HG03039 (cell line): Measurements from ENCODE around the gene DOCK10.

Experiments
- ATAC-seq: cut with Tn5 transposase; IDR thresholded peaks from one replicate; pipeline ENCODE4 v1.9.1; 2021; ENCODE audit warnings: mild to moderate bottlenecking, moderate library complexity; ENCODE audit not compliant: unreplicated experiment

Gene DOCK10

GRCh38 chr2:224982910-224983711, 59.2 kb downstream of the DOCK10 start:
- no peak for ATAC-seq

DNA sequence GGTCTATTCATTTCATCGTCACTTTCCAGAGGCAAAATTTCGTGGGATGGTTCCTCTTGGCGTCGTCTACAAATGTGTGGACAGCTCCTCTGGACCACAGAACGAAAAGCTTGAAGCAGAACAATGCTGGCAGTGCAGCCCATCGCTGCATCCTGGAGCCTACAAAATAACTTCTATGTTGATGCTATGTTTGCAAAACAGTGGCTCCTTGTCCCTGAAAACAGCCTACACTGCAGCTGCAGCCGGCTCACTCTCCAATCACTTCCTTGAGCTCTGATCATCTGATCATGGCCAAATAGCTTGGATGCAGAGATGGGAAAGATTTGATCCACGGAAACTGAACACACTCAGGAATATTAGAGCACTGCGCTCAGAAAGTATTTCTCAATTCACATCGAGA, 60.0 kb downstream of the DOCK10 start:
- ATAC-seq = no peak

DNA sequence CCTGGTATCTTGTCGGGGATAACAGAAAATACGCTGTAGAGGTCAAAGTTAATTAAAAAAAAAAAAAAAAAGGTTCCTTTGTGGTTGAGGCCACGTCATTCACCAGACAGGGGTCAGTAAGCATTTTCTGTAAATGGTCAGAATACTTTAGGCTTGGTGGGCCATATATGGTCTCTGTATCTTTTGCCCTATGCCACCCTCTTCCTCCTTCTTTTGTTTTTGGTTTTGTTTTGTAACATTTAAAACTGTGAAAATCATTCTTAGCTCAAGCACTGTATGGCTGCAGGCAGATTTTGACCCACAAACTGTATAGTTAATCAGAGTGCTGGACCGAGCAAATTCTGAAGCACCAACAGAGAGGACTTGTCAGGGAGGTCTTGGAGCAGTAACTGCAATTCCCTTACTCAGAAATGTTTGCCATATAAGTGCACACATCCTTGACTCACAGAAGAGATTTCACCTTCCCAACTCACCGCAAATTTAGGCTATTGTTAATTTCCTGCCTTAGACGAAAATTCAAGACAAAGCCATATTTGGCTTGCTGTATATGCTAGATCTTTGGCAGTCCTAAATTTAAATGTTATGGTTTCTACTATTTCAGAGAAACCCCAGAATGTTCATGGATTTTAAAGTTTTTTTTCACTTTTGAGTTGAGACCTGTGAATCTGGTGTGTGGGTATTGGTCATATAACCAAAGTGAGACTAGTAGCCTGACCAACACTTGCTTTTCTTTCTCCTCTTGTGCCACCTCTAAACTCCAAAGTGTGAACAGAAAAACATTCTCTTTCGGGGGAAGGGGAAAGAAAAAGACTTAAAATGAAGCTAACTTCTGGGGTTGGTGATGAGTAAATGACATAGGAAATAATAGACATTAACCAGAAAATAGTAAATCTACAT, 65.4 kb downstream of the DOCK10 start:
- no peak for ATAC-seq

- ATAC-seq = no peak
Measured at GRCh38 chr2:224975761-224976160, 66.5 kb downstream of the DOCK10 start.

- no peak for ATAC-seq
Measured at GRCh38 chr2:224973112-224974016, 68.9 kb downstream of the DOCK10 start.

GRCh38 chr2:224971214-224971613, 71.1 kb downstream of the DOCK10 start:
- ATAC-seq = peak; percentile 33

DNA sequence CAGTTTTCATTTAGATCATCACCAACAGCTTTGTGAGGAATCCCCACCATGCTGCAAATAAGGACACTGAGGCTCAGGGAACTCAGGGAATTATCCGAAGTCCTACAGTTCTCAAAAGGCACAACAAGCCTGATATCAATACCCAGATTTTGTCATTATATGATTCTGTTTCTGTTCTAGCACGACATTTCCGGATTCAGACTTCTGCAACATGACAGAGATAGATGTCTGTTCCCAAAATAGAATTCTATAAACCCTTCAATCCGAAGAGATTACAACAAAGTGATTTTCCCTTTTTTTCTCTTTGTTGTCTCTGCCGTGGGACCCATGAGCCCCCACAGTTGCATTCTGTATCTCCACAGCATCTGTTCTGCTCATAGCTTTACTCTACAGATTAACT, 72.0 kb downstream of the DOCK10 start:
- no peak for ATAC-seq

DNA sequence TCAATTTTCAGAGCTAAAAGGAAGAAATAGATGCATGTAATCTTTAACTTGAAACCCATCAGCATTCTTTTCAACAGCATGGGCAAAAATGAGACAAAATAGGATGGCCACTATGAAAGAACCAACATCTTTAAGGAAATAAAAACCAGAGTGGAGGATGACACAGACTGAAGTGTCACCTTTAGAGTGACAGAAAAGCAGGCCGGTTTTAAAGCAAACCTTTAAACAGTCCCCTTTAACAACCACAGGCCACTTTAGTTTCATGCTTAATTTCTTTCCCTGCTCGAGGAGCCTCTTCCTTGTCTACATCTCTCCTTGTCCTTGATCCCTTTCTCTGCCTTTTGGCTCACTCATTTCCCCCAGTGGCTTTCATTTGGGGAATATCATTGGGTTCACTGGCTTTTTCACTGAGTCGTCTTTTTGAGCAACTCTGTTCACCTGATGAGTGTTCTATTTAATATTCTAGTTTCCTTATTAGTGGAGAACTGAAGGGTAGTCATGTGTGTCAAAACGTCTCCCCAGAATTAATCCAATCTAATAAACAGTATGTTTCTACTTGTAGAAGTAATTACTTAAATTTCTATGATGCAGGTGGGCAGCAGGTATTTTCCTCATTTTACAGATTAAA, 72.5 kb downstream of the DOCK10 start:
- ATAC-seq = peak; percentile 49

DNA sequence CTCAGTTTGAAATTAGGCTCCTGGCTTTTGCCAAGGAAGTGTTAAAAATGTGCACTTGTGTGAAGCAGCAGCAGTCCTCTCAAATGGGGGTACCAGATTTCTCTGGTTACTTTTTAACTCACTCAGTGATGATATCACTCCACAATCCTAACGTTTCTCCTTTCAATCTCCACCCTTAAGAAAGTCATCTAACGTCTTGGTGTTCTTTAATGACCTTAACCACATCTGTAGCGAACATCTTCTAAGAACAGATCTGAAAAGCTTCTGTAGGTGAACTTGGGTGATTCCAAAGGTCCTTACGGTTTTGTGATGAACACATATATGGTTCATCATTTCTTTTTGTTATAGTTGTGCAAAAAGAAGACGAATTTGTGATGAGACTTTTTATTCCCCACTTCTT, 73.2 kb downstream of the DOCK10 start:
- ATAC-seq = no peak

- ATAC-seq = no peak
Measured at GRCh38 chr2:224968051-224968450, 74.2 kb downstream of the DOCK10 start.

GRCh38 chr2:224966613-224967012, 75.7 kb downstream of the DOCK10 start:
- ATAC-seq = no peak

GRCh38 chr2:224959556-224959955, 82.7 kb downstream of the DOCK10 start:
- ATAC-seq = no peak

DNA sequence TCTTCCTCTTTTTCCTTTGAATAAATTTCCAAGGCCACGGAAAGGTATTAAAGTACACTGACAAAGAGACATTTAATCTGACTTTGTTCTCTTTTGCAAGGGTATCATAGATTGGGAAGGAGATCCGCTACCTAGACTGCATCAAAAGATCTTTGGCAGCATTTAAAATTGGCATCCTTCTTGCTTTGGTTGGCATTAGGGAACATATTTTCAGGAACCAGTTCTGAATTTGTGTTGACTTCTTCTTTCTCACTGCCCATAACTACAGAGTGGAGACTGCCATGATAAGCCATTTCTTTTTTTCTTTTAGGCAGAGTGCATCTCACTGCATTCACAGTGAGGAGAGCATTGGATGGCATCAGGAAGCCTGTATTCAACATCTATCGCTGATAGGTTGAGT, 83.4 kb downstream of the DOCK10 start:
- no peak for ATAC-seq

DNA sequence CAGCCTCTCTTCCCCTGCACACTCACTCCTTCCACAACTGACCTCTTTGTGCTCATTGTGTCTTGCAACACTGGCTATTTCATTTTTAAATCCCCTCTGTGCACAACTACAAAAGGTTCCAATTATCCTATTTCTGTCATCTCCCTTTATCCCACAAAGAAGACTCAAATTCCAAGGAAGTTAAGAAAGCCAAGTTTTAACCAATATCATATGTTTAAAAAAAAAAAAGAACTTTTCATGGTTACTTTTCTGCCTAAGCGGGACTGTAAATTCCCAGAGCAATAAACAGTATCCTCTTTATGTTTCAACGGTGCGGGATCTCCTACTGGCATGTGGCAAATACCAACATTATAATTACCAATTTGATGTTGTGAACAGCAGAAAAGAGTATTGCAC, 83.8 kb downstream of the DOCK10 start:
- ATAC-seq = no peak

- peak; percentile 90 for ATAC-seq
Measured at GRCh38 chr2:224957540-224958461, 84.5 kb downstream of the DOCK10 start.

DNA sequence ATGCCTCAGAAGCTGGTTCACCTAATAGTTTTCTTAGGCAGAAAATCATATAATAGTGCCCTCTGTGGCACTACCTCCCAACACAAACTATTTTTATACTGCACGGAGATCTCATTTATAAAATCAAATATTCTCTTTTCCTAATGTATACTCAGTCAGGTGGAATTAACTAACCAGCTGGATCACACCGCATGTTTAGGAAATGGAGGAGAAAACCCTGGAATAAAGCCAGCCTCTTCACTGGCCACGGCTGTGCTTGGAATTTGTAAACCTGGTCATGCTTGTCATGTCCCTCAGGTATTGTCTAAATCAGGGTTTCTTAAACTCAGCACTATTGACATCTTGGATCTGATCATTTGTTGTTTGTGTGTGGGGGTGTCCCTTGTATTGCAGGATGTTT, 85.6 kb downstream of the DOCK10 start:
- ATAC-seq = no peak

DNA sequence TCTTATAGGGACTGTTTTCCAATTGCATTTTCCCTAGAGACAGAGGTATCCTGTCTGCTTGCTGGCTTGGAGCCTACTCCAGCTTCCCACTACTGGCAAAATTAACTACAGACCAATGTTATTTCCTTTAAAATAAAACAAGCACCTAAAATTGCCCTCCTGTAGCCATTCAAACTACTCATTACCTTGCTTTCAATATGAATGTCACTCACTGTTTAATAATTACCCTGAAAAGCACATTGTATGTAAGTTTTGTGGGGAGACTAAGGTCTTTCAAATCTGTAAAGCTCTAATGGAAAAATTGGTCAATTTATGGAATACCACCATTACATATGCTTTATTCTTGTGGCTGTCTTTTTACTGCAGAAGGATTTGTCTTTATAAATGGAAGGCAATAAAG, 87.3 kb downstream of the DOCK10 start:
- no peak for ATAC-seq

- peak; percentile 51 for ATAC-seq
Measured at GRCh38 chr2:224952936-224953657, 89.2 kb downstream of the DOCK10 start.
